ENCODE data around the gene PLXND1.

PLXND1 gene

GRCh38 chr3:129626744-129627349 lies 20.4 kb upstream of the PLXND1 start:
- DNase-seq = peak; percentile 84

- peak; percentile 35 for DNase-seq
These were observed 18.8 kb upstream of the PLXND1 start for GRCh38 chr3:129625072-129625874.

- no peak for DNase-seq
These were observed 18.0 kb upstream of the PLXND1 start for GRCh38 chr3:129624347-129625071.

- DNase-seq = no peak
These were observed 17.1 kb upstream of the PLXND1 start for GRCh38 chr3:129623447-129624118.

GRCh38 chr3:129622933-129623332 lies 16.5 kb upstream of the PLXND1 start:
- DNase-seq = no peak

- DNase-seq = no peak
These were observed 15.9 kb upstream of the PLXND1 start for GRCh38 chr3:129622226-129622874.

- no peak for DNase-seq
These were observed 15.2 kb upstream of the PLXND1 start for GRCh38 chr3:129621626-129622225.

GRCh38 chr3:129620828-129621559 lies 14.5 kb upstream of the PLXND1 start:
- DNase-seq = no peak

- DNase-seq = no peak
These were observed 13.3 kb upstream of the PLXND1 start for GRCh38 chr3:129619726-129620162.

GRCh38 chr3:129618901-129619671 lies 12.6 kb upstream of the PLXND1 start:
- no peak for DNase-seq

GRCh38 chr3:129618186-129618820 lies 11.8 kb upstream of the PLXND1 start:
- no peak for DNase-seq

- DNase-seq = no peak
These were observed 11.1 kb upstream of the PLXND1 start for GRCh38 chr3:129617381-129618185.

GRCh38 chr3:129616713-129617112 lies 10.2 kb upstream of the PLXND1 start:
- no peak for DNase-seq

- DNase-seq = no peak
These were observed 9.8 kb upstream of the PLXND1 start for GRCh38 chr3:129616291-129616690.

- DNase-seq = no peak
These were observed 9.3 kb upstream of the PLXND1 start for GRCh38 chr3:129615751-129616281.

- no peak for DNase-seq
These were observed 8.5 kb upstream of the PLXND1 start for GRCh38 chr3:129614927-129615363.

GRCh38 chr3:129614435-129614834 lies 8.0 kb upstream of the PLXND1 start:
- no peak for DNase-seq

GRCh38 chr3:129613367-129613740 lies 6.9 kb upstream of the PLXND1 start:
- no peak for DNase-seq
